ENCODE measurements around the gene SLC6A20. TPM values are rescaled to one million over a fixed set of nuclear protein-coding genes. Genes with fewer than 3 reads are reported as not detected.

Gene SLC6A20
- total RNA-seq, 2 donors from 2014 or later, result not detected

DNA sequence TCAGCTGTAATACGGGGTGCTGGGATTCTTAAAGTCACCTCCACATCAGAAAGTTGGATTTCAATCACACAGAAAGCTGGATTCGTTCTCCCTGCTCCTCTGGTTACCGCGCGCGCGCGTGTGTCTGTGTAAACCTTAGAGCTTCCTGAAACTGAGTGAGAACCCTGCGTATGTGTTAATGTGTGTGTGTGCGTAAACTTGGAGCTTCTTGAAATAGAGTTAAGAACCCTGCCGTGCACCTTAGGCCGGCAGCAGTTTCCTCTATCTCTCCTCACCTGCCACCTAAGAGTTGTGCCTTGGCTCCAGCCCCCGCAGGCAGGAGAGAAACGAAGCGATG is 45.1 kb upstream of the SLC6A20 start:
- DNase-seq (ENCODE audit: low spot score), result no peak
- TF ChIP-seq, protein P1, sequence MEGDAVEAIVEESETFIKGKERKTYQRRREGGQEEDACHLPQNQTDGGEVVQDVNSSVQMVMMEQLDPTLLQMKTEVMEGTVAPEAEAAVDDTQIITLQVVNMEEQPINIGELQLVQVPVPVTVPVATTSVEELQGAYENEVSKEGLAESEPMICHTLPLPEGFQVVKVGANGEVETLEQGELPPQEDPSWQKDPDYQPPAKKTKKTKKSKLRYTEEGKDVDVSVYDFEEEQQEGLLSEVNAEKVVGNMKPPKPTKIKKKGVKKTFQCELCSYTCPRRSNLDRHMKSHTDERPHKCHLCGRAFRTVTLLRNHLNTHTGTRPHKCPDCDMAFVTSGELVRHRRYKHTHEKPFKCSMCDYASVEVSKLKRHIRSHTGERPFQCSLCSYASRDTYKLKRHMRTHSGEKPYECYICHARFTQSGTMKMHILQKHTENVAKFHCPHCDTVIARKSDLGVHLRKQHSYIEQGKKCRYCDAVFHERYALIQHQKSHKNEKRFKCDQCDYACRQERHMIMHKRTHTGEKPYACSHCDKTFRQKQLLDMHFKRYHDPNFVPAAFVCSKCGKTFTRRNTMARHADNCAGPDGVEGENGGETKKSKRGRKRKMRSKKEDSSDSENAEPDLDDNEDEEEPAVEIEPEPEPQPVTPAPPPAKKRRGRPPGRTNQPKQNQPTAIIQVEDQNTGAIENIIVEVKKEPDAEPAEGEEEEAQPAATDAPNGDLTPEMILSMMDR (IDR thresholded peaks at IDR 0.05), result no peak
- peaks cover 0 to 7% of the 10 kb centered on the region in 2 donors for H3K4me1 ChIP-seq
- H3K27me3 ChIP-seq, result no peaks in the 10 kb centered on the region
- no peaks in the 10 kb centered on the region for H3K36me3 ChIP-seq
- peak overlapping the region; percentile 79 to 91 for H3K4me3 ChIP-seq
- peak overlapping the region in 1 of 2 donors; percentile 30 for H3K27ac ChIP-seq
- H3K9me3 ChIP-seq, result no peaks in the 10 kb centered on the region

DNA sequence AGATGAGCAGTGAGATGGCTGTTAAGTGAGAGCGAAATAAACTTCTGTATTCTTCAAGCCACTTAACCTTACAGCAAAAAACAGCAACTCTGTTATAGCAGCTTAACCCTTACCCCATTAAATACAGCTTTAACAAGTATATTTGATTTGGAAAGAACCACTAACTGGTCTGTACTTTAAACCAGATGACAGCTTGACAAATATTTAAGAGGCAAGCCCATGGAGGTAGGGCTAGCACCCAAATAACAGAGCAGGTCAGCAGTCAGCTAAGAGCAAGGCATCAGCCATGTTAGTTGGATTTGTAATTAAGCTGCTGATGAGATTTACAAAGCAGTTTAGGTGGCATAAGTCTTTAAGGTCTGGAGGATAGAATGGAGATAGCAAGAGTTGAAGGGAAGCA is 42.1 kb upstream of the SLC6A20 start:
- Histone ChIP-seq H3K9me3 (no peaks in the 10 kb centered on the region), H3K27me3 (no peaks in the 10 kb centered on the region), H3K4me1 (peaks cover 0 to 7% of the 10 kb centered on the region in 2 donors), H3K4me3 (no peak overlapping the region), H3K36me3 (peaks cover 14% of the 10 kb centered on the region), H3K27ac (no peak overlapping the region)
- DNase-seq (ENCODE audit: low spot score), result no peak
- TF ChIP-seq, protein P1 (IDR thresholded peaks at IDR 0.05), result no peak

DNA sequence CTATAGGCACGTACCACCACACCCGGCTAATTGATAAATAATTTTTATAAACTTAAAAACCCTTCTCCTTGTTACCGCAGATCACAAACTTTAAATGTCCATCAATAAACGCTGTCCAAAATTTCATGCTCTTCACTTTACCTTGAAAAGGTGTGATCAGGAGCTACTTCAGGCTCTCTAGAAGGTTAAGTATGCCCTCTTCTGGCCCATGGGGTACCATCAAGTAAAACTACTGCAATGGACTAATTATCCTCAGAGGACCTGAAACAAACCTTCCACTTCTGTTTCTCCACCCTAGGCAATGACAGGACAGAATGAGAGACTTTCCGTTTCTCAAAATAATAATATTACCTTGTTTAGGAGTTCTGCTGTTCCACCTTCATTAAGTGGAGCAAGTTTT is 36.4 kb upstream of the SLC6A20 start:
- H3K4me3 ChIP-seq, result no peak overlapping the region
- DNase-seq (ENCODE audit: low spot score), result no peak
- H3K9me3 ChIP-seq, result no peaks in the 10 kb centered on the region
- no peaks in the 10 kb centered on the region for H3K4me1 ChIP-seq
- no peak overlapping the region for H3K27ac ChIP-seq
- TF ChIP-seq, protein P1 (IDR thresholded peaks at IDR 0.05), result peak in 1 of 2 donors; percentile 47
- H3K36me3 ChIP-seq, result peaks cover 42% of the 10 kb centered on the region
- H3K27me3 ChIP-seq, result no peaks in the 10 kb centered on the region

DNA sequence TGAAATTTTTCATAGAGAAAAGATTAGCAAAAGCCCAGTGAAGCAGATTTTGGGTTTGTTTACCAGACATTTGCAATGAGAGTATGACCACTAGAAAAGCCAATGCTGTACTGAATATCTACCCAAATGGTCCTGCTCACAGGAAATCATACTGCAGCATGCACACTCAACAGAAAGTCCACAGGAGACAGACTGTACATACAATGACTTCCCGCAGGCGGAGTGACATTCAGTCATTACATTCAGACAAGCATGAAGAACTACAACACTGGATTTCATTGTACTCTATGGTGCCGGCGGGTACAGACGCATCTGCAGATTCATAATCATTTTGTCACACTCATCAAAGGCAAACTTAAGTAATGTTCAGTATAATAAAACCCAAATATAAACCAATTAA is 33.8 kb upstream of the SLC6A20 start:
- TF ChIP-seq, protein P1 (IDR thresholded peaks at IDR 0.05), result no peak
- H3K36me3 ChIP-seq, result peaks cover 53% of the 10 kb centered on the region
- H3K27me3 ChIP-seq, result no peaks in the 10 kb centered on the region
- no peak overlapping the region for H3K27ac ChIP-seq
- DNase-seq (ENCODE audit: low spot score), result no peak
- H3K4me3 ChIP-seq, result no peak overlapping the region
- no peaks in the 10 kb centered on the region for H3K9me3 ChIP-seq
- H3K4me1 ChIP-seq, result no peaks in the 10 kb centered on the region

DNA sequence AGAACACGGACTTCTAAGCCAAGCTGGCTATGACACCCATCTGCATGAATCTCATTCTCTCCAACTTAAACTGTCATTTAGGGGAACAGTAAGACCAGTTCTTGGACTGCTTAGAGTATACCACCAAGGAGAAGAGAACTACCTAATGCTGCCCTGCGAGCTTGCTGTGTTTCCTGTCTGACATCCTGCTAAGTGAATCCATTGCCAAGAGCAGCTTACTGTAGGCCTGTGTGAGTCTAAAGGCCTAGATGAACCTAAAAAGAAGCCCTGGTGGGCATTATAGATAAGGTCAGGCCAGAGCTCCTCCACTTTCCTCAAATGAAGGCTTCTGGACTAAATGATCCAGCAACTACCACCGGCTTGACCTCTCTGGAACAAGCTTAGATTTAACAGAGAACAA is 30.6 kb upstream of the SLC6A20 start:
- Histone ChIP-seq H3K4me3 (no peak overlapping the region), H3K4me1 (no peaks in the 10 kb centered on the region), H3K36me3 (peaks cover 45% of the 10 kb centered on the region), H3K27me3 (no peaks in the 10 kb centered on the region), H3K27ac (no peak overlapping the region), H3K9me3 (no peaks in the 10 kb centered on the region)
- TF ChIP-seq, protein P1 (IDR thresholded peaks at IDR 0.05), result no peak
- DNase-seq (ENCODE audit: low spot score), result no peak

DNA sequence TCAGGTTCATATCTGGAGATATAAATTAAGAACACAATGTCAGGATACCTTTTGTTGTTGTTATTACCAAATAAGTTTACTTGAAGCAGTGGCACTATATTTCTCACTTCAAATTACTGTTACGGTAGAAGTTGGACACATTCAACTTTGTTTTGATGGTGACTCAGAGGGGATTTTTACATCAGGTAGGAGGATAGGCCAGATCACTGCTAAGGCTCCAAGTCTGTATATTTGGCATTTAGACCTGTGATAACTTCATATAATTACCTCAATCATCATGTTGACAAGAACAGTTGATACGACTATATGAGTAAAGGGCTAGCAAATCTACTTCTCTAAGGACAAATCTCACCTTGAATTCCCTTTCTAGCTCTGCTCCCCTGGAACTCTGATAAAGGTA is 30.0 kb upstream of the SLC6A20 start:
- Histone ChIP-seq H3K4me3 (no peak overlapping the region), H3K36me3 (peaks cover 44% of the 10 kb centered on the region), H3K4me1 (no peaks in the 10 kb centered on the region), H3K9me3 (no peaks in the 10 kb centered on the region), H3K27me3 (no peaks in the 10 kb centered on the region), H3K27ac (no peak overlapping the region)
- TF ChIP-seq, protein P1 (IDR thresholded peaks at IDR 0.05), result no peak
- no peak for DNase-seq (ENCODE audit: low spot score)
